ENCODE results near the gene B4GALNT1. TPM values are rescaled to one million over a fixed set of nuclear protein-coding genes. Genes with fewer than 3 reads are reported as not detected.

Gene B4GALNT1
- total and polyA plus RNA-seq, 2 of the 13 experiments (the other 11 are each of a cell fraction or from before 2014, with no cell fraction given): 4.5 to 5.4 TPM

- TF ChIP-seq SAFB2 (CRISPR knock-in tag; IDR thresholded peaks at IDR 0.05; ENCODE audit: borderline replicate concordance, low read depth) (peak; percentile 66; the same call in 1 of the 2 replicates), ZBTB10 (CRISPR knock-in tag; IDR thresholded peaks at IDR 0.05; ENCODE audit: borderline replicate concordance) (peak; percentile 55; the same call in 1 of the 2 replicates), ZNF331 (CRISPR knock-in tag; IDR thresholded peaks at IDR 0.05) (peak; percentile 53; the same call in 1 of the 2 replicates), SPEN (CRISPR knock-in tag; IDR thresholded peaks at IDR 0.05; ENCODE audit: low read depth) (peak; percentile 79), ZFP91 (CRISPR knock-in tag; IDR thresholded peaks at IDR 0.05; ENCODE audit: borderline replicate concordance) (peak; percentile 52; the same call in 1 of the 2 replicates), GABPA (IDR thresholded peaks at IDR 0.05; ENCODE audit: low read depth, low read length) (peak; percentile 41), GABPA (CRISPR knock-in tag; IDR thresholded peaks at IDR 0.05; ENCODE audit: low read depth) (peak; percentile 84), ZNF777 (CRISPR knock-in tag; IDR thresholded peaks at IDR 0.05) (no peak; the same call in 1 of the 2 replicates), ZC3H4 (CRISPR knock-in tag; IDR thresholded peaks at IDR 0.05; ENCODE audit: borderline replicate concordance) (0 out of 2 replicates have a peak, but pooled peaks have one; percentile 34), HES4 (CRISPR knock-in tag; IDR thresholded peaks at IDR 0.05; ENCODE audit: borderline replicate concordance) (0 out of 2 replicates have a peak, but pooled peaks have one; percentile 46), ZNF605 (CRISPR knock-in tag; IDR thresholded peaks at IDR 0.05) (no peak), ZBTB43 (CRISPR knock-in tag; conservative IDR thresholded peaks at IDR 0.05) (peak; percentile 68; the same call in 1 of the 2 replicates), PAXIP1 (CRISPR knock-in tag; conservative IDR thresholded peaks at IDR 0.05) (peak; percentile 62), UBTF (CRISPR knock-in tag; IDR thresholded peaks at IDR 0.05) (peak; percentile 21; the same call in 1 of the 2 replicates), BCL6 (CRISPR knock-in tag; IDR thresholded peaks at IDR 0.05) (peak; percentile 36; the same call in 1 of the 2 replicates)
These were observed 21.7 kb downstream of the B4GALNT1 start, which contains the start of gene ARHGEF25 (continued) for GRCh38 chr12:57611108-57611826.
